ENCODE results near the gene RCN1. TPM values are rescaled to one million over a fixed set of nuclear protein-coding genes. Genes with fewer than 3 reads are reported as not detected.

The RCN1 gene
- total RNA-seq, 6 donors from 2014 or later, result 11.5 to 90.1 (median 49.8) TPM

GRCh38 chr11:32092581-32093170 is 1.8 kb downstream of the RCN1 start:
- H3K27ac ChIP-seq, result peak overlapping the region in 2 of 4 donors; percentile 93 to 94
- WGBS, 2 donors, result 63 to 75% methylated on average over 3 to 4 of the region's 4 CpGs

DNA sequence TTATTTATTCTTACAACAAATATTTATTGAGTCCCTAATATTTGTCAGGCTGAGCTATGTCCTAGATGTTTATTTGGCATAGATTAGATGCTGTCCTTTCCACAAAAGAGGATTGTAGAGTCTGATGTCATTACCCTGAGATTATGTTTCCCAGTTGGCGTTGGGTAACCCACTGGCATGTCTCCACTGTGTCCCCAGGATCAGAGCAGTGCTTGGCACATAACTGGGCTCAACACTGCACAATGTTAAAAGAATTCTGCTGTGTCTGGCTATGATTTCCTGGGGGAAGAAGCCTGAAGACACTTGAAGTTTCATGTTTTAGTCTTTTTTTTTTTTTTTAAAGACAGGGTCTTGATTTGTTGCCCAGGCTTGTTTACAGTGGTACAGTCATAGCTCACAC is 4.0 kb downstream of the RCN1 start:
- TF ChIP-seq CTCF (IDR thresholded peaks at IDR 0.05) (no peak), POLR2AphosphoS5 (IDR thresholded peaks at IDR 0.05) (no peak)
- 56 to 59% methylated on average over 1 of the region's 1 CpG for WGBS, 2 donors
- Histone ChIP-seq H3K27ac (no peak overlapping the region), H3K9me3 (no peaks in the 10 kb centered on the region), H3K4me1 (peaks cover 9 to 29% (median 24%) of the 10 kb centered on the region in 4 donors), H3K27me3 (no peaks in the 10 kb centered on the region), H3K4me3 (no peak overlapping the region), H3K36me3 (peaks cover 0 to 29% (median 16%) of the 10 kb centered on the region in 4 donors)
- no peak for ATAC-seq (ENCODE audit: low FRiP score in 2 of 2)
- no peak for DNase-seq

More at GRCh38 chr11:32092581-32093170, 1.8 kb downstream of the RCN1 start:
- DNase-seq, result no peak
- H3K4me1 ChIP-seq, result peaks cover 19 to 38% (median 31%) of the 10 kb centered on the region in 4 donors
- no peak for ATAC-seq (ENCODE audit: low FRiP score in 2 of 2)
- no peaks in the 10 kb centered on the region for H3K9me3 ChIP-seq
- no peaks in the 10 kb centered on the region for H3K27me3 ChIP-seq
- H3K4me3 ChIP-seq, result peak overlapping the region in 3 of 4 donors; percentile 87 to 97 (median 88)
- TF ChIP-seq CTCF (IDR thresholded peaks at IDR 0.05), result no peak
- no peak for TF ChIP-seq EP300 (IDR thresholded peaks at IDR 0.05)
- no peak for TF ChIP-seq POLR2AphosphoS5 (IDR thresholded peaks at IDR 0.05)
- TF ChIP-seq POLR2A (IDR thresholded peaks at IDR 0.05), result no peak
- H3K36me3 ChIP-seq, result peaks cover 0 to 7% (median under 1%) of the 10 kb centered on the region in 4 donors

- Histone ChIP-seq H3K27ac (no peak overlapping the region), H3K27me3 (no peaks in the 10 kb centered on the region), H3K4me1 (peaks cover 2 to 8% (median 4%) of the 10 kb centered on the region in 4 donors), H3K36me3 (peaks cover 0 to 63% (median 36%) of the 10 kb centered on the region in 4 donors), H3K4me3 (no peak overlapping the region), H3K9me3 (no peaks in the 10 kb centered on the region)
- WGBS, 2 donors, result 87 to 99% methylated on average over 8 of the region's 8 CpGs
- no peak for DNase-seq
- no peak for ATAC-seq (ENCODE audit: low FRiP score in 2 of 2)
- TF ChIP-seq POLR2A (IDR thresholded peaks at IDR 0.05) (no peak), POLR2AphosphoS5 (IDR thresholded peaks at IDR 0.05) (no peak), CTCF (IDR thresholded peaks at IDR 0.05) (no peak), EP300 (IDR thresholded peaks at IDR 0.05) (no peak)
Observed at GRCh38 chr11:32098142-32098903, 7.4 kb downstream of the RCN1 start.

DNA sequence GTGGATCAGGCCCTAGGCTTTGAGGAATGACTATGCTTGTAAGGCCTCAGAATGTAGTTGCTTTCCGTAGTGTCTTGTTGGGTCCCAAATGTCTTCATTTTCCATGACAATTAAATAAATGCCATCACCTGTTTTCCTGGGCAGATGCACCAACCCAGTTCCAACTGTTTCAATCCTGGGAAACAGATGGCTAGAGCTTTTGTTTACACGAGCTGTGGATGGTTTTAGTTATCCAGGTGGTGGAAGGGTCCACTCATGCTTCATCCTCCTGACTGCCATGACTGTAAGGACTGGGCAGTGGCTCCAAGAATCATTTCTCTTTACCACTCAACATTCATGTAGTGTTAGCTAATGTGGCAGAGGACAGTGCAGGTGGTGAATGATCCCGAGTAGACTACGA is 8.6 kb downstream of the RCN1 start:
- no peak overlapping the region for H3K4me3 ChIP-seq
- H3K36me3 ChIP-seq, result peaks cover 3 to 69% (median 42%) of the 10 kb centered on the region in 4 donors
- H3K9me3 ChIP-seq, result no peaks in the 10 kb centered on the region
- H3K27ac ChIP-seq, result no peak overlapping the region
- H3K4me1 ChIP-seq, result no peaks in the 10 kb centered on the region
- no peaks in the 10 kb centered on the region for H3K27me3 ChIP-seq
- DNase-seq, result no peak
- no peak for ATAC-seq (ENCODE audit: low FRiP score in 2 of 2)
- 91 to 96% methylated on average over 4 of the region's 4 CpGs for WGBS, 2 donors
- TF ChIP-seq POLR2AphosphoS5 (IDR thresholded peaks at IDR 0.05), result no peak

- TF ChIP-seq POLR2AphosphoS5 (IDR thresholded peaks at IDR 0.05) (no peak), CTCF (IDR thresholded peaks at IDR 0.05) (no peak), POLR2A (IDR thresholded peaks at IDR 0.05) (no peak), EP300 (IDR thresholded peaks at IDR 0.05) (no peak)
- H3K27ac ChIP-seq, result no peak overlapping the region
- WGBS, 2 donors, result 66 to 71% methylated on average over 5 of the region's 5 CpGs
- H3K4me3 ChIP-seq, result no peak overlapping the region
- DNase-seq, result no peak
- peaks cover 3 to 71% (median 42%) of the 10 kb centered on the region in 4 donors for H3K36me3 ChIP-seq
- peak in 1 of 2 donors; percentile 28 for ATAC-seq (ENCODE audit: low FRiP score in 2 of 2)
- no peaks in the 10 kb centered on the region for H3K27me3 ChIP-seq
- H3K4me1 ChIP-seq, result no peaks in the 10 kb centered on the region
- H3K9me3 ChIP-seq, result no peaks in the 10 kb centered on the region
Observed at GRCh38 chr11:32100495-32100894, 9.6 kb downstream of the RCN1 start.

Measured in upper lobe of left lung (tissue), 6 donors.